A673 (cell line): ENCODE measurements around the gene ALDH1B1.

Experiments used
- EZH2 ChIP-seq: fragments of 200-600 bp; sonication (generic); IDR thresholded peaks from 2 replicates; pipeline ENCODE4 v1.6.1; 2017; ENCODE audit warnings: borderline replicate concordance, low read depth, mild to moderate bottlenecking, mixed read lengths, antibody characterized with exemption, low read length; ENCODE audit not compliant: poor library complexity, severe bottlenecking
- TF ChIP-seq, protein P1 (sequence below): fragments of 300-800, 200-600 bp; sonication (generic); conservative IDR thresholded peaks from 2 replicates; pipeline ENCODE4 v1.5.1; 2017; ENCODE audit warnings: low read depth, mild to moderate bottlenecking, antibody characterized with exemption, low read length, moderate library complexity, mixed read lengths

DNA sequence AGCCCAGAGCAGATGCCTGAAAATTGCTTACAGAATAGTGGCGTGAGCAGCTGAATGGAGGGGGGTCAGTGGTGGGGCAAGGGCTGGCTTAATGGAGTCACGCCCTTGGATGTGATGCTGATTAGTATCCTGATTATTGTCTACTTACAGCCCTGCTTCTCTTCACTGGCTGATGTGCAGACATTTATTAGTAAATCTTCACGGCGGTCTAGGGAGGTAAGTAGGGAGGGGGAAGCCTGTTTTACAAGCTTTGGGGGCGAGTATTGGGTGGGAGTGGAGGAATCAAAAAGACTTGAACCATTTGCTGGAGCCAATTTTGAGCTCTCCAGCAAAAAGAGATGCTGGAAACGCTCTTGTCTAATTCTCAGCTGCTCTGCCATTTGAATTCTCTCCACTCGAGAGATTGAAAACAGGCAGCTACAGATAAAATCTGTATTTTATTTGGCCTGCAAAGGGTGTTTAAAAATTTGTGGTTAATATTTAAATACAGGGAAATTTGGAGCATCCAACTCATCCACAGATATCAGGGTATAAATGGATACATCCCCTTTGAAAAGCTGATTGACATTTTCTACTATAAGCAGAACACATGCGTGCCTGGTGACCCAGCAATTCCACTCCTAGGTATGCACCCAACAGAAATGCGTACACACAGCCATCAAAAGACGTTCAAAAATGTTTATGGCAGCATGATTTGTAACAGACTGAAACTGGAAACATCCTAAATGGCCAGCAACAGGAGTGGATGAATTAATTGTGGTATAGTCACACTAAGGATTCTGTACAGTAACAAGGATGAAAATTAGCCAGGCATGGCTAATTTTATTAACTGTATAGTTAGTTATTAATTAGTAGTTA lies 19.5 kb upstream of the ALDH1B1 start:
- TF ChIP-seq, protein P1, sequence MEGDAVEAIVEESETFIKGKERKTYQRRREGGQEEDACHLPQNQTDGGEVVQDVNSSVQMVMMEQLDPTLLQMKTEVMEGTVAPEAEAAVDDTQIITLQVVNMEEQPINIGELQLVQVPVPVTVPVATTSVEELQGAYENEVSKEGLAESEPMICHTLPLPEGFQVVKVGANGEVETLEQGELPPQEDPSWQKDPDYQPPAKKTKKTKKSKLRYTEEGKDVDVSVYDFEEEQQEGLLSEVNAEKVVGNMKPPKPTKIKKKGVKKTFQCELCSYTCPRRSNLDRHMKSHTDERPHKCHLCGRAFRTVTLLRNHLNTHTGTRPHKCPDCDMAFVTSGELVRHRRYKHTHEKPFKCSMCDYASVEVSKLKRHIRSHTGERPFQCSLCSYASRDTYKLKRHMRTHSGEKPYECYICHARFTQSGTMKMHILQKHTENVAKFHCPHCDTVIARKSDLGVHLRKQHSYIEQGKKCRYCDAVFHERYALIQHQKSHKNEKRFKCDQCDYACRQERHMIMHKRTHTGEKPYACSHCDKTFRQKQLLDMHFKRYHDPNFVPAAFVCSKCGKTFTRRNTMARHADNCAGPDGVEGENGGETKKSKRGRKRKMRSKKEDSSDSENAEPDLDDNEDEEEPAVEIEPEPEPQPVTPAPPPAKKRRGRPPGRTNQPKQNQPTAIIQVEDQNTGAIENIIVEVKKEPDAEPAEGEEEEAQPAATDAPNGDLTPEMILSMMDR: no peak
- no peak for TF ChIP-seq EZH2
